ENCODE results near the gene CLDND1. TPM values are rescaled to one million over a fixed set of nuclear protein-coding genes. Genes with fewer than 3 reads are reported as not detected.

The CLDND1 gene
- total and polyA plus RNA-seq, 9 donors, result 75.3 to 155 (median 93.4) TPM

- H3K36me3 ChIP-seq, result no peaks in the 10 kb centered on the region
These were observed 14.1 kb downstream of the CLDND1 start for GRCh38 chr3:98508582-98508981.

DNA sequence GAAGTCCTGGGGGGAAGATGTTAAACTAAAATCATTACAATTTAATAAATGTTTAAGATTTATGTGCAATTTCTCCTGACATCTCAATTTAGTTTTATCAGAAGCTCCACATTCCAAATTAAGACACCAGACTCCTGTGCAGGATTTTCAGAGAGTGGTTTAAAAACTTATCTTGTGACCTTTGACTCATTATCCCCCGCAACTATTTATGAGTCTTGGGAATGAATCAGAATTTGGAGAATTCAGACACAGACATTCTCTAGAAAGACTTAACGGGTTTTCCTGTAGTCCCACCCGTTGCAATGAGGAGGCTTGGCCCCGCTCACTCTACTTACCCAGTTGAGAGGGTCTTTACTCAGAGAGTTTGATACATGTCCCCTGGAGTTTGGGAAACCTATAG lies 18.2 kb downstream of the CLDND1 start:
- no peaks in the 10 kb centered on the region for H3K4me1 ChIP-seq (ENCODE audit: insufficient read depth)
- intact Hi-C loops (cut with DNase I), result no loop called here
- 19 to 26% (median 22%) methylated on average over 4 of the region's 4 CpGs for WGBS, 3 donors
- no peak for DNase-seq
- no peaks in the 10 kb centered on the region for H3K27me3 ChIP-seq
- no peaks in the 10 kb centered on the region for H3K36me3 ChIP-seq
- H3K27ac ChIP-seq, result no peak overlapping the region
- no peak overlapping the region for H3K4me3 ChIP-seq
- no peak for TF ChIP-seq POLR2A (IDR thresholded peaks at IDR 0.05)
- TF ChIP-seq, protein P1, sequence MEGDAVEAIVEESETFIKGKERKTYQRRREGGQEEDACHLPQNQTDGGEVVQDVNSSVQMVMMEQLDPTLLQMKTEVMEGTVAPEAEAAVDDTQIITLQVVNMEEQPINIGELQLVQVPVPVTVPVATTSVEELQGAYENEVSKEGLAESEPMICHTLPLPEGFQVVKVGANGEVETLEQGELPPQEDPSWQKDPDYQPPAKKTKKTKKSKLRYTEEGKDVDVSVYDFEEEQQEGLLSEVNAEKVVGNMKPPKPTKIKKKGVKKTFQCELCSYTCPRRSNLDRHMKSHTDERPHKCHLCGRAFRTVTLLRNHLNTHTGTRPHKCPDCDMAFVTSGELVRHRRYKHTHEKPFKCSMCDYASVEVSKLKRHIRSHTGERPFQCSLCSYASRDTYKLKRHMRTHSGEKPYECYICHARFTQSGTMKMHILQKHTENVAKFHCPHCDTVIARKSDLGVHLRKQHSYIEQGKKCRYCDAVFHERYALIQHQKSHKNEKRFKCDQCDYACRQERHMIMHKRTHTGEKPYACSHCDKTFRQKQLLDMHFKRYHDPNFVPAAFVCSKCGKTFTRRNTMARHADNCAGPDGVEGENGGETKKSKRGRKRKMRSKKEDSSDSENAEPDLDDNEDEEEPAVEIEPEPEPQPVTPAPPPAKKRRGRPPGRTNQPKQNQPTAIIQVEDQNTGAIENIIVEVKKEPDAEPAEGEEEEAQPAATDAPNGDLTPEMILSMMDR (IDR thresholded peaks at IDR 0.05), result no peak
- no peak for TF ChIP-seq EP300 (IDR thresholded peaks at IDR 0.05)
- H3K9me3 ChIP-seq, result no peaks in the 10 kb centered on the region

More at GRCh38 chr3:98508582-98508981, 14.1 kb downstream of the CLDND1 start:
- no peaks in the 10 kb centered on the region for H3K4me1 ChIP-seq (ENCODE audit: insufficient read depth)
- no peak overlapping the region for H3K27ac ChIP-seq
- no peaks in the 10 kb centered on the region for H3K9me3 ChIP-seq
- no peaks in the 10 kb centered on the region for H3K27me3 ChIP-seq
- no peak overlapping the region for H3K4me3 ChIP-seq
- intact Hi-C loops (cut with DNase I), result no loop called here
- TF ChIP-seq, protein P1 (IDR thresholded peaks at IDR 0.05), result no peak
- no peak for TF ChIP-seq POLR2A (IDR thresholded peaks at IDR 0.05)
- TF ChIP-seq EP300 (IDR thresholded peaks at IDR 0.05), result no peak
- 96 to 99% (median 97%) methylated on average over 2 of the region's 2 CpGs for WGBS, 3 donors
- no peak for DNase-seq

DNA sequence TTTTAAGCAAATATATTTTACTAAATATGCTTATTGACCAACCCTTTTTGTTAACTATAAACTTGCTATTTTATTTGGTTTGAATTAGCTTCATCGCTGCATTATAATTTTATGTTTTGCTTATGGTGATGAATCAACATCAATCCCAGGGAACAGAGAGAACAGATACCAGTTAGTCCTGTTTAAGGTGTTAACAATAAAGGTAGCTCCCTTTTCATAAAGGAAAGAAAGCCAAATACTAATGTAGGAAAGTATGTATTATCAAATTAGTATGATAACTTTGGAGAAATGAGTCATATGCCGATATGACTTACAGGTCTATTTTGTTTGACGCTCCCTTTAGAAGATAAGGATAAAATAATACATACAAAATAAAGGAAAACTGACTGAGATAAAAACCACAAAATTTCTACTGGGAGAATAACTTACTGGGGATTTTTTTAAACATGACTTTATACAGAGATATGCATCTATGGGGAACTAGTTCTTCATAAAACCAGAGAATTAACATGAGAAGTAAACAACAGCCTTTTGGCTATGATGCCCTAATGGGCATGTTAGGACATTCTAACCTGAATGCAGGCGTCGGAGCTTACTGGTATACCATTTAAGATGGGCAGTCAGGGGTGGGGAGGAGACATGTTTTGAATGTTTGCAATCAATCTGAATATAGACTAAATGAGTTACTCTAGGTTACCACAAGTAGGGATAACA lies 20.7 kb downstream of the CLDND1 start:
- Histone ChIP-seq H3K9me3 (no peaks in the 10 kb centered on the region), H3K27ac (no peak overlapping the region), H3K4me3 (no peak overlapping the region), H3K27me3 (no peaks in the 10 kb centered on the region), H3K4me1 (ENCODE audit: insufficient read depth) (no peaks in the 10 kb centered on the region), H3K36me3 (no peaks in the 10 kb centered on the region)
- DNase-seq, result no peak
- intact Hi-C loops (cut with DNase I), result no loop called here
- TF ChIP-seq POLR2A (IDR thresholded peaks at IDR 0.05), result no peak
- TF ChIP-seq, protein P1 (IDR thresholded peaks at IDR 0.05), result no peak
- TF ChIP-seq EP300 (IDR thresholded peaks at IDR 0.05), result no peak
- WGBS, 3 donors, result 77 to 91% (median 80%) methylated on average over 5 of the region's 5 CpGs

- intact Hi-C loops (cut with DNase I), result no loop called here
- Histone ChIP-seq H3K9me3 (no peaks in the 10 kb centered on the region), H3K27ac (no peak overlapping the region), H3K4me3 (no peak overlapping the region), H3K27me3 (no peaks in the 10 kb centered on the region), H3K4me1 (ENCODE audit: insufficient read depth) (no peaks in the 10 kb centered on the region), H3K36me3 (no peaks in the 10 kb centered on the region)
- no peak for DNase-seq
- 83 to 88% (median 84%) methylated on average over 4 of the region's 4 CpGs for WGBS, 3 donors
- TF ChIP-seq, protein P1 (IDR thresholded peaks at IDR 0.05), result no peak
- TF ChIP-seq EP300 (IDR thresholded peaks at IDR 0.05), result no peak
- no peak for TF ChIP-seq POLR2A (IDR thresholded peaks at IDR 0.05)
These were observed 21.4 kb downstream of the CLDND1 start for GRCh38 chr3:98501270-98501669.

Measured in ovary (tissue), 9 donors.